PC-3 (cell line): ENCODE data around the gene CDC25A. TPM values are rescaled to one million over a fixed set of nuclear protein-coding genes. Genes with fewer than 3 reads are reported as not detected.
"Not testable (repeated sequence)": the region's sequence is repeated elsewhere in the genome, so short reads cannot be mapped to it uniquely, and the experiment has no call there.

Experiments used
- ATAC-seq: fragments of 200-7000 bp; cut with Tn5 transposase; 2 replicates; pipeline ENCODE4 v1.9.1; 2020; ENCODE audit warnings: mild to moderate bottlenecking, moderate library complexity
- BruUV-seq: library from RNA; stranded (reverse); fragments of 400-500 nt; replicated peaks from 2 replicates; lab custom pipeline; 2021; lab: Mats Ljungman, UMichigan
- CTCF ChIA-PET: fragments of 300-600 bp; sonication (Branson Sonifier 250); formaldehyde crosslinking; loops from one replicate; lab custom pipeline; 2022; ENCODE audit warnings: antibody characterized with exemption; lab: Charles Lee
- POLR2A ChIA-PET: fragments of 300-600 bp; sonication (Branson Sonifier 250); formaldehyde crosslinking; loops from one replicate; lab custom pipeline; 2022; ENCODE audit warnings: antibody characterized with exemption; ENCODE audit not compliant: unreplicated experiment; lab: Charles Lee
- DNase-seq: peaks from one replicate; pipeline ENCODE4 v3.0.0-alpha.2; 2015
- H2AFZ ChIP-seq: fragments of 300-600 bp; sonication (generic); 2 replicates; pipeline ENCODE4 v1.6.0; 2016; ENCODE audit warnings: antibody characterized with exemption, low read length
- H3F3A ChIP-seq: fragments of 300-600 bp; sonication (generic); one replicate; pipeline ENCODE4 v1.6.0; 2017; ENCODE audit warnings: antibody characterized with exemption, low read length, control low read depth, mild to moderate bottlenecking; ENCODE audit not compliant: unreplicated experiment
- H3K27ac ChIP-seq: fragments of 300-600 bp; sonication (generic); 2 replicates; pipeline ENCODE4 v1.5.1; 2016; ENCODE audit warnings: mild to moderate bottlenecking, low read length
- H3K27me3 ChIP-seq: fragments of 300-600 bp; sonication (generic); 2 replicates; pipeline ENCODE4 v1.6.1; 2016; ENCODE audit warnings: low read length, mixed read lengths
- H3K36me3 ChIP-seq: fragments of 300-600 bp; sonication (generic); 2 replicates; pipeline ENCODE4 v1.6.1; 2016; ENCODE audit warnings: low read depth, mixed run types, low read length, mixed read lengths
- H3K4me1 ChIP-seq: fragments of 300-600 bp; sonication (generic); 2 replicates; pipeline ENCODE4 v1.5.1; 2016; ENCODE audit warnings: low read length; ENCODE audit not compliant: insufficient read depth
- H3K4me2 ChIP-seq: fragments of 300-600 bp; sonication (generic); 2 replicates; pipeline ENCODE4 v1.6.0; 2016; ENCODE audit warnings: low read length
- H3K4me3 ChIP-seq: fragments of 300-600 bp; sonication (generic); 2 replicates; pipeline ENCODE4 v1.5.1; 2016; ENCODE audit warnings: mild to moderate bottlenecking, low read length, mixed read lengths
- H3K79me2 ChIP-seq: fragments of 300-600 bp; sonication (generic); 2 replicates; pipeline ENCODE4 v1.6.1; 2017; ENCODE audit warnings: low read length, mixed read lengths
- H3K9ac ChIP-seq: fragments of 300-600 bp; sonication (generic); 2 replicates; pipeline ENCODE4 v1.6.0; 2016; ENCODE audit warnings: mild to moderate bottlenecking, low read length
- H3K9me2 ChIP-seq: fragments of 300-600 bp; sonication (generic); replicated peaks from 2 replicates; pipeline ENCODE4 v1.6.1; 2016; ENCODE audit warnings: mixed run types, low read length, mixed read lengths
- H3K9me3 ChIP-seq: fragments of 300-600 bp; sonication (generic); 2 replicates; pipeline ENCODE4 v1.6.1; 2016; ENCODE audit warnings: low read length, mixed read lengths
- H4K20me1 ChIP-seq: fragments of 300-600 bp; sonication (generic); 2 replicates; pipeline ENCODE4 v1.6.1; 2016; ENCODE audit warnings: low read length, mixed read lengths
- CTCF ChIP-seq: fragments of 300-600 bp; sonication (generic); conservative IDR thresholded peaks from 2 replicates; pipeline ENCODE4 v1.5.1; 2017; ENCODE audit warnings: antibody characterized with exemption, low read depth, mild to moderate bottlenecking, low read length
- EZH2 ChIP-seq: fragments of 300-600 bp; sonication (generic); IDR thresholded peaks from one replicate; pipeline ENCODE4 v1.6.1; 2017; ENCODE audit warnings: antibody characterized with exemption, mild to moderate bottlenecking, low read length; ENCODE audit not compliant: unreplicated experiment
- EZH2phosphoT487 ChIP-seq: fragments of 300-600 bp; sonication (generic); IDR thresholded peaks from 2 replicates; pipeline ENCODE4 v1.6.1; 2018; ENCODE audit warnings: mild to moderate bottlenecking, antibody characterized with exemption, low read length, borderline replicate concordance
- intact Hi-C: fragments of 100-400 bp; cut with micrococcal nuclease; formaldehyde crosslinking; loops from 2 replicates; pipeline ENCODE4 v1.9.0; 2023
- total RNA-seq: library from RNA; depleted of rRNA; stranded (reverse); fragments of >200 nt; gene quantifications from 2 replicates; pipeline ENCODE4 v1.2.3, GENCODE V29; 2014

Gene CDC25A
- total RNA-seq, 1 experiment from 2014 or later: 43.0 TPM

DNA sequence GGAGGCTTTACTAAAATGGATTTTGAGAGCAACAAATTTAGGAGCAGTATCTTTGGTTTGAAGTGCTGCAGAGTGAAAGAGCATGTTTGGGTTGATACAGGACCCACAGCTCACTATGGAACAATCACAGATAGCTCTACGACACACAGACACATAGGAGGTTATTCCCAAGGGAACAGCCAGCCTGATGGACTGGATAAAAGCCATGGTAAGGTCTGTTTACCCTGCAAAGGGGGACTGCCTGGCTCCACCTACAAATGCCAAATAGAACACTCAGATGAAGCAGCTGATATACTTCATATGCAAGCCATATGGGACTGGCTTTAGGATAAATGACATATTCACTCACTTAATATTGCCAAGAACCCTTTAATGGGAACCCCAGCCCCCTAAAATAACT lies 75.4 kb downstream of the CDC25A start:
- intact Hi-C loops: no loop called here
- no peaks in the 10 kb centered on the region for H3F3A ChIP-seq
- no peak for ATAC-seq
- H3K36me3 ChIP-seq: no peaks in the 10 kb centered on the region
- H3K4me1 ChIP-seq: no peaks in the 10 kb centered on the region
- CTCF ChIA-PET: no interaction called here
- POLR2A ChIA-PET: no interaction called here
- no peak overlapping the region for H3K27ac ChIP-seq
- H3K27me3 ChIP-seq: no peaks in the 10 kb centered on the region
- no peak for DNase-seq
- no peak overlapping the region for H3K9ac ChIP-seq
- no peak overlapping the region for H2AFZ ChIP-seq
- H3K79me2 ChIP-seq: no peaks in the 10 kb centered on the region
- no peak overlapping the region for H3K4me3 ChIP-seq
- no peak for TF ChIP-seq EZH2
- TF ChIP-seq EZH2phosphoT487: no peak
- no peaks in the 10 kb centered on the region for H3K9me2 ChIP-seq
- no TSS peak for BruUV-seq
- H3K4me2 ChIP-seq: no peak overlapping the region
- H4K20me1 ChIP-seq: no peaks in the 10 kb centered on the region
- H3K9me3 ChIP-seq: no peaks in the 10 kb centered on the region

GRCh38 chr3:48112108-48112791 lies 76.0 kb downstream of the CDC25A start:
- H3K4me3 ChIP-seq, ATAC-seq, H3K4me2 ChIP-seq, H4K20me1 ChIP-seq, H2AFZ ChIP-seq, H3F3A ChIP-seq, H3K79me2 ChIP-seq, DNase-seq, H3K9me2 ChIP-seq, H3K36me3 ChIP-seq, H3K9ac ChIP-seq, H3K27ac ChIP-seq, intact Hi-C loops, H3K9me3 ChIP-seq, BruUV-seq, H3K4me1 ChIP-seq, H3K27me3 ChIP-seq, POLR2A ChIA-PET, CTCF ChIA-PET: not testable (repeated sequence)

DNA sequence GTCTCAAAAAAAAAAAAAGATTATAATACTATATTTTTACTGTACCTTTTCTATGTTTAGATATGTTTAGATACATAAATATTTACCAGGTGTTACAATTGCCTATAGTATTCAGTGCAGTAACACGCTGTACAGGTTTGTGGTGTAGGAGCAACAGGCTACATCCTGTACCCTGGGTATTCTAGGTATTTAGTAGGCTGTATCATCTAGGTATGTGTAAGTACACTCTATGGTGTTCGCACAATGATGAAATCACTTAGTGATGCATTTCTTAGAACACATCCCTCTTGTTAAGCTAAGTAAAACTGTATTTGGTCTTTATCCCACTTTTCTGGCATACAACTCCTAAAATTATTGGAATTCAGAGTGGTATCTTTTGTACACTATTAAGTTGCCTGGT lies 77.8 kb downstream of the CDC25A start:
- no peak overlapping the region for H3K9ac ChIP-seq
- no peak overlapping the region for H2AFZ ChIP-seq
- H3K4me1 ChIP-seq: no peaks in the 10 kb centered on the region
- ChIA-PET CTCF (no interaction called here), POLR2A (interaction anchor here (0.7 kb wide), 1 partner anchor 228 kb away, joined by 3 read pairs; no protein-coding TSS in a partner anchor)
- H3K79me2 ChIP-seq: no peaks in the 10 kb centered on the region
- ATAC-seq (no peak), DNase-seq (no peak)
- no peaks in the 10 kb centered on the region for H3K9me2 ChIP-seq
- no peak overlapping the region for H3K4me2 ChIP-seq
- no peaks in the 10 kb centered on the region for H3K27me3 ChIP-seq
- no peaks in the 10 kb centered on the region for H3K9me3 ChIP-seq
- TF ChIP-seq CTCF: no peak
- no peak for TF ChIP-seq EZH2phosphoT487
- TF ChIP-seq EZH2: no peak
- H4K20me1 ChIP-seq: no peaks in the 10 kb centered on the region
- H3K27ac ChIP-seq: no peak overlapping the region
- intact Hi-C loops: no loop called here
- no TSS peak for BruUV-seq
- no peak overlapping the region for H3K4me3 ChIP-seq
- no peaks in the 10 kb centered on the region for H3F3A ChIP-seq
- no peaks in the 10 kb centered on the region for H3K36me3 ChIP-seq
